Measurements from ENCODE around the gene USP28. TPM values are rescaled to one million over a fixed set of nuclear protein-coding genes. Genes with fewer than 3 reads are reported as not detected.
"Not testable (repeated sequence)": the region's sequence is repeated elsewhere in the genome, so short reads cannot be mapped to it uniquely, and the experiment has no call there.

The USP28 gene
- total and polyA plus RNA-seq, 2 donors (not counting 1 experiment from before 2014, with no cell fraction given) = 22.4 to 37.7 TPM

- Histone ChIP-seq H3K27ac (ENCODE audit: insufficient read depth, low read length) (no peak overlapping the region), H3K4me1 (ENCODE audit: control insufficient read depth, extremely low read depth, insufficient read depth, low read length) (no peaks in the 10 kb centered on the region), H3K9me3 (ENCODE audit: control insufficient read depth, insufficient read depth, low read depth, low read length) (no peaks in the 10 kb centered on the region), H2AFZ (ENCODE audit: low read length) (no peak overlapping the region), H3K4me2 (ENCODE audit: extremely low read depth, insufficient read depth, low read length) (no peak overlapping the region), H3K9ac (ENCODE audit: insufficient read depth, low read length) (no peak overlapping the region), H4K20me1 (ENCODE audit: control insufficient read depth, extremely low read depth, insufficient read depth, low read length) (no peaks in the 10 kb centered on the region), H3K4me3 (replicated peaks in 1 of 4; ENCODE audit: control extremely low read depth in 1 of 4, insufficient read depth in 1 of 4, low read depth in 3 of 4, low read length in 4 of 4) (no peak overlapping the region), H3K36me3 (ENCODE audit: control insufficient read depth, insufficient read depth, low read length) (peaks cover 2% of the 10 kb centered on the region), H3K27me3 (ENCODE audit: control insufficient read depth, insufficient read depth, low read length) (no peaks in the 10 kb centered on the region), H3K79me2 (ENCODE audit: control insufficient read depth, insufficient read depth, low read length) (no peaks in the 10 kb centered on the region)
- TF ChIP-seq CTCF (conservative IDR thresholded peaks at IDR 0.05 in 1 of 2, IDR thresholded peaks at IDR 0.05 in 1 of 2; ENCODE audit: low read depth in 1 of 2, low read length in 2 of 2) (peak; percentile 62 to 80), EZH2 (IDR thresholded peaks at IDR 0.05; ENCODE audit: low read length, missing control alignments) (no peak)
- peak; percentile 29 to 42 for DNase-seq (ENCODE audit: low read depth in 2 of 2)
Observed at GRCh38 chr11:113796663-113797259, 78.6 kb downstream of the USP28 start.

GRCh38 chr11:113789675-113790320 is 85.6 kb downstream of the USP28 start:
- H3K36me3 ChIP-seq (ENCODE audit: control insufficient read depth, insufficient read depth, low read length) = no peaks in the 10 kb centered on the region
- H3K9ac ChIP-seq (ENCODE audit: insufficient read depth, low read length) = no peak overlapping the region
- TF ChIP-seq EZH2 (IDR thresholded peaks at IDR 0.05; ENCODE audit: low read length, missing control alignments) (no peak), CTCF (conservative IDR thresholded peaks at IDR 0.05 in 1 of 2, IDR thresholded peaks at IDR 0.05 in 1 of 2; ENCODE audit: low read depth in 1 of 2, low read length in 2 of 2) (no peak)
- H3K9me3 ChIP-seq (ENCODE audit: control insufficient read depth, insufficient read depth, low read depth, low read length) = no peaks in the 10 kb centered on the region
- no peak overlapping the region for H3K4me2 ChIP-seq (ENCODE audit: extremely low read depth, insufficient read depth, low read length)
- no peak overlapping the region for H3K4me3 ChIP-seq (replicated peaks in 1 of 4; ENCODE audit: control extremely low read depth in 1 of 4, insufficient read depth in 1 of 4, low read depth in 3 of 4, low read length in 4 of 4)
- no peak overlapping the region for H2AFZ ChIP-seq (ENCODE audit: low read length)
- H3K4me1 ChIP-seq (ENCODE audit: control insufficient read depth, extremely low read depth, insufficient read depth, low read length) = no peaks in the 10 kb centered on the region
- no peaks in the 10 kb centered on the region for H3K27me3 ChIP-seq (ENCODE audit: control insufficient read depth, insufficient read depth, low read length)
- no peaks in the 10 kb centered on the region for H4K20me1 ChIP-seq (ENCODE audit: control insufficient read depth, extremely low read depth, insufficient read depth, low read length)
- no peaks in the 10 kb centered on the region for H3K79me2 ChIP-seq (ENCODE audit: control insufficient read depth, insufficient read depth, low read length)
- no peak overlapping the region for H3K27ac ChIP-seq (ENCODE audit: insufficient read depth, low read length)
- no peak for DNase-seq (ENCODE audit: low read depth in 2 of 2)

GRCh38 chr11:113789016-113789415 is 86.4 kb downstream of the USP28 start:
- not testable (repeated sequence) for DNase-seq (ENCODE audit: low read depth in 2 of 2); H3K9ac ChIP-seq (ENCODE audit: insufficient read depth, low read length); H3K4me3 ChIP-seq (replicated peaks in 1 of 4; ENCODE audit: control extremely low read depth in 1 of 4, insufficient read depth in 1 of 4, low read depth in 3 of 4, low read length in 4 of 4); H2AFZ ChIP-seq (ENCODE audit: low read length); H3K4me1 ChIP-seq (ENCODE audit: control insufficient read depth, extremely low read depth, insufficient read depth, low read length); H3K79me2 ChIP-seq (ENCODE audit: control insufficient read depth, insufficient read depth, low read length); H4K20me1 ChIP-seq (ENCODE audit: control insufficient read depth, extremely low read depth, insufficient read depth, low read length); H3K9me3 ChIP-seq (ENCODE audit: control insufficient read depth, insufficient read depth, low read depth, low read length); H3K4me2 ChIP-seq (ENCODE audit: extremely low read depth, insufficient read depth, low read length); H3K27ac ChIP-seq (ENCODE audit: insufficient read depth, low read length); H3K27me3 ChIP-seq (ENCODE audit: control insufficient read depth, insufficient read depth, low read length); H3K36me3 ChIP-seq (ENCODE audit: control insufficient read depth, insufficient read depth, low read length)
